ENCODE data around the gene PYGB.

The PYGB gene

DNA sequence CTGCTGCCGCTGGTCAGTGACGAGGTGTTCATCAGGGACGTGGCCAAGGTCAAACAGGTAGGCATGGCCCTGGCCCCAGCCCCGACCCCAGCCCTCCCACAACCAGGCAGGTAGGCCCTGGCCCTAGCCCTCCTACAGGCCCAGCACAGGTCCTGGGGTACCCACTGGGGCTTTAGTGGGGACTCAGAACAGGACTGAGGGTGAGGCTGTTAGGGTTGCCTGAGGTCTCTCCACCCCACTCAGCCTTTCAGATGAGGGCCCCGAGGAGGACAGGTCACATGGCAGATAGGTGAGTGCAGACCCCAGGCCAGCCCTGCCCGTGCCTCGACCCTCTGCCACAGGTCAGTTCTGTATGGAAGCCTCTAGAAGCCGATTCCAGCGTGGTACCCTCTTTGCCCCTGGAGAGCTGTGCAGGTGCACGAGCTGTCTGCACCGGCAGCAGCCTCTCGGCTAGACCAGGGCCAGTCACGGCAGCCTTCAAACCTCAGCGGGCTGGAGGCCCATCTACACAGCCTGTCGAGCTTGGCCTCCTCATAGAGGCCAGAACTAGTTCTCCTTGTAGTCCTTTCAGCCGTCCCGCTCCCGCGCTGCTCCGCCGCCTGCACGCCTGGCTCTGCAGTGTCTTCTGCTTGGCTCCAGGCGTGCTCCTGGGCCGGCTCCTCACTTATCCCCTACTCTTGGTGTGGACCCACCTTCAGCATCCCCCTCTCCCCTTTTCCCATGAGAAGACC, 35.5 kb downstream of the PYGB start:
- DNase-seq (ENCODE audit: low spot score), result no peak

GRCh38 chr20:25284131-25284601, 36.3 kb downstream of the PYGB start:
- DNase-seq (ENCODE audit: low spot score), result no peak

DNA sequence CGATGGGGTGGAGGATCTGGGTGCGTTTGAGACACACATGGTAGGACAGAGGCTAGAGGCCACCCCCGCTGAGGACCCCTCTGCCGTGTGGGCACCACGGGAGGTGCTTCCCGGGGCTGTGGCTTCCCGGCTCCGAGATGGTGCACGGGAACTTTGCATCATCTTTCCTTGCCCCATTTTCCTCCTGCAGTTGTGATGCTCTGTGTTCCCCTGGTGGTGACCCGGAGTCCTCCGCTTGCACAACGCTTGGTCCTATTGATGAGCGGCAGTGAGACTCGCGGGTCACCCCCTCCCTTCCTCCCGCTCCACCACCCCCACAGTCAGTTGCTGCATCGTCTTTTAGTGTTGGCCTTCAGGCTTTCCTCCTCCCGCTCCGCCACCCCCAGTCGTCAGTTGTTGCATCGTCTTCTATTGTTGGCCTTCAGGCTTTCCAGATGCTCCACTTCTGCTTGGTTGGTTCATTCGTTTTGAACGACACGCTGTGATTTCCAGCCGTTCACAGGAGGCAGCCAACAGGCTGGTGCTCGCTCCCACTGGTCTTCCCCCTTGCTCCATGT, 37.3 kb downstream of the PYGB start:
- no peak for DNase-seq (ENCODE audit: low spot score)

GRCh38 chr20:25285856-25286798, 38.2 kb downstream of the PYGB start:
- no peak for DNase-seq (ENCODE audit: low spot score)

DNA sequence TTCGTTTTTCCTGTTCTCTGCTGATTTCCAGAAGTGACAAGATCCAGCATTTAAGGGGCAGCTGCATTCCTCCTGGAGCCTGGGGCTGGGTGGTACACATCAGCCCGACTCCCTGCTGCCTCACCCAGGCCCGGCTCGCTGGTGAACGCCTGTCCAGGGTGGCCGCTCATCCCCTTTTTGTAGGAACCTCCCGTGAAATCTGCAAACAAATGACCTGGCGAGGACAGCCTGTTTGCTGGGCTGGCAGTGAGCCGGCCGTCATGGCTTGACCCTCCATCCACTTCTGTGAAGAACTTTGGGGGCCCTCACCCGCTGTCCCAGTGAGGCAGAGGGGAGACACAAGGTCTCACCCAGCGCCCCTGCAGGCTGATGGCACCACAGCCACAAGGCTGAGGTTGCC, 39.0 kb downstream of the PYGB start:
- no peak for DNase-seq (ENCODE audit: low spot score)

DNA sequence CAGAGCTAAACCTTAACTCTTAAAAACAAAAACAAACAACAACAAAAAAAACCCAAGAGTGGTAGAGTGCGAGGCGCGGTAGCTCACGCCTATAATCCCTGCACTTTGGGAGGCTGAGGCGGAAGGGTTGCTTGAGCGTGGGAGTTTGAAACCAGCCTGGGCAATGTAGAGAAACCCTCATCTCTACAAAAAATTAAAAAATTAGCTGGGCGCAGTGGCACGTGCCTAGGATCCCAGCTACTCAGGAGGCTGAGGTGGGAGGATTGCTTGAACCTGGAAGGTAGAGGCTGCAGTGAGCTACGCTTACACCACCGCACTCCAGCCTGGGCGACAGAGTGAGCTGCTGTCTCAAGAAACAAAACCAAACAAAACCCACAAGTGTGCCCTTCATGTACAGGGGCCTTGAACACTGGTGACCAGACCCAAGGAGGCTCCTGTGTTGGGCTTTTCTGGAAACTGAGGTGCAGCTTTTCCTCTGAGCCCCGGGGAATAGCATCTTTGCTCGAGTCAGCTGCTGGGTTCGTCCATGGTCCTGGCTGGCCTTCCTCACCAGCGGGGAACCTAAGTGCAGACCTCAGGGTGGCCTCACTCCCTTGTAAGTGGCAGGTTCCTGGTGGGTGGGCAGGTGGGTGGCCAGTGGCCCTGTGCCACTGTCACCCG, 39.9 kb downstream of the PYGB start:
- DNase-seq (ENCODE audit: low spot score), result no peak

DNA sequence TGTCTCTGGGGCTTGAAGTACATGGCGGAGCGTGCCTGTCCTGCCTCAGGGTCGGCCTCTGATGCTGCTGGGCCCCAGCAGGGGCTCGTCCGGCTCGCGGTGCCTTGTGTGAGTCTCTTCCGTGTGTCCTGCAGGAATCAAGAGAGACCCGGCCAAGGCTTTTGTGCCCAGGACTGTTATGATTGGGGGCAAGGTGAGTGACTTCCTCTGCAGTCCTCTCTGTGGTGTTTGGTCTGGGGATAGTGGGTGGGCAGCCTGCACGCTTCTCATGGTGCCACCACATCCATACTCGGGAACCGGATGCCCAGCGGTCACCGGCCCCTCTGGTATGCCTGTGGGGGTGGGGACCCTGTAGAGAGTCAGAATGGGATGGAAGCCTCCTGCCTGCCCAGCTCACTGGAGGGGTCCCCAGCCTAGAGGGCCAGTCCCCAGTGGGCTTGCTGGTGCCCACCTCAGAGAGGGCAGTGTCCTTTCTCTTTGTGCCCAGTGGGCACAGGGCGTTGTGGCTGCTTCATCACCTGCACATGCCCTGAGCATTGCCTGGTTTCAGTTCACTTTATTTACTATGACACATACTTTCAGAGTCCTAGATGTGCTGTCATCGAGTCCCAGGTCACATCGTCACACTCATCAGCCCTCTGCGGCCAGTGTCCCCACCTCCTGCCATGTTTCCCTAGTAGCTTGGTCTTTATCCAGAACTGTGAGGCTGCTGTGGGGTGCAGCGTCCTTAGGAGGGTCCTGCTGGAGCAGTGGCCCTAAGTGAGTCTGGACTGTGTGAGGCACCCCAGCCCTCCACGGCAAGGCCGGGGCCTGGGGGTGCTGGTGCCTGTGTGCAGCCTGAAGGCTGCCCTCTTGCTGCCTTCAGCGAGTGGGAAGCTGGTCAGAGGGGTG, 40.7 kb downstream of the PYGB start:
- no peak for DNase-seq (ENCODE audit: low spot score)

DNA sequence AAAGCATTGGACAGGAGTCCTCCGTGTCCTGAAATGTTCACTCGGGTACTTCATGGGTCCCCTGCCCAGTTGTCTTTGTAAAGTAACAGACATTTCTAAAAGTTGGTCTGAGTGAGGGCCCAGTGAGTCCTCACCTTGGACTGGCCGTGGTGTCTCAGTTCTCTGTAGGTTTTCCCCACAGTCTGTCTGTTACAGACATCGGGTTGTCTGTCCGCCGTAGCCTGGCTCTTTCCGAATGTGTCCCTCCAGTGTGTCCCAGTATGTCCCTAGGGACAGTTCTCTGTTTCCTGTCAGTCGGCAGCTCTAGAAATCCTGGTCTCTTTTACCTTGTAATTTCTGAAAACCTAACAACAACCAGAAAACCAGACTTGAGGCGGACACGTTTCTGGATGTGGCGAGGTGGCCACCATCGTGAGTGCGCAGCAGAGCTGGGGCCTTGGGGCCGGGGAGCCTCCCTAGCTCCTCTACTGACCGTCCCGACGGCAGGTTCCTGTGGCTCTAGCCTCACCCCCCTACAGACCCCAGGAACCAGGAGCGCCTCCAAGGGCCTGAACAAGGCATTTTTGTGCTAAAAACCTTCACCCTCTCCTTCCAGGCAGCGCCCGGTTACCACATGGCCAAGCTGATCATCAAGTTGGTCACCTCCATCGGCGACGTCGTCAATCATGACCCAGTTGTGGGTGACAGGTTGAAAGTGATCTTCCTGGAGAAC, 42.2 kb downstream of the PYGB start:
- DNase-seq (ENCODE audit: low spot score), result no peak

- DNase-seq (ENCODE audit: low spot score), result no peak
These were observed 43.0 kb downstream of the PYGB start for GRCh38 chr20:25290646-25291431.

DNA sequence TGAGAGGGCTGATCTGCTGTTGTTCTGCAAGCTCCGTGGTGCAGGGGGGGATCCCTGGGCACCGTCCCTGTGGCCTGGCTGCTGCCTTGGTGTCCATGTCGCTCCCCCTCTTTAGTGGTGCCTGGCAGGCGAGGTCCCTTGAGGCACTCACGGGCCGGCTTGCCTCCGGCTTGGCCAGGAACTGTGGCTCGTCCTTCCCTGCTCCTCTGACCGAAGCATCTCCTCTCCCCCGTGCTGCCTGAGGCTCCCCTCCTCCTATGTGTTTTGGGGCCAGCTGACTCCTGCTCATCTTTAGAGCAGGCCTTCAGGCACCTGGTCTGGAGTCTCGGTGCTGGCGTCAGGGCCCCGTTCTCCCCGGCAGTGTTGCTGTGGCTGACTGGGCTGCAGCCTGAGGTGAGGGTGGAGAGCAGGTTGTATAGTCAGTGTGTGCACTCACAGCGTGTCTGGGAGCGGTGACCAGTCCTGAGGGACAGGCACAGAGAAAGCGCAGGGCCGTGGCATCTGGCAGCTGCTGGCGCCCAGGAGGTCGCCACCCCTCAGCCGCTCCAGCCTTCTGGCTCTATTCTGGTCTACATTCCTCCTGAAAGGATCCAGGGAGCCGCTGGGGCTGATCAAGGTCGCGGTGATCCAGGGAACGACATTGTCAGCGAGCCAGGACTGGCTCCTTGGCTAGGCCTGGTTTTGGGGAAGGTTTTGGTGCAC, 43.7 kb downstream of the PYGB start:
- DNase-seq (ENCODE audit: low spot score), result no peak

DNA sequence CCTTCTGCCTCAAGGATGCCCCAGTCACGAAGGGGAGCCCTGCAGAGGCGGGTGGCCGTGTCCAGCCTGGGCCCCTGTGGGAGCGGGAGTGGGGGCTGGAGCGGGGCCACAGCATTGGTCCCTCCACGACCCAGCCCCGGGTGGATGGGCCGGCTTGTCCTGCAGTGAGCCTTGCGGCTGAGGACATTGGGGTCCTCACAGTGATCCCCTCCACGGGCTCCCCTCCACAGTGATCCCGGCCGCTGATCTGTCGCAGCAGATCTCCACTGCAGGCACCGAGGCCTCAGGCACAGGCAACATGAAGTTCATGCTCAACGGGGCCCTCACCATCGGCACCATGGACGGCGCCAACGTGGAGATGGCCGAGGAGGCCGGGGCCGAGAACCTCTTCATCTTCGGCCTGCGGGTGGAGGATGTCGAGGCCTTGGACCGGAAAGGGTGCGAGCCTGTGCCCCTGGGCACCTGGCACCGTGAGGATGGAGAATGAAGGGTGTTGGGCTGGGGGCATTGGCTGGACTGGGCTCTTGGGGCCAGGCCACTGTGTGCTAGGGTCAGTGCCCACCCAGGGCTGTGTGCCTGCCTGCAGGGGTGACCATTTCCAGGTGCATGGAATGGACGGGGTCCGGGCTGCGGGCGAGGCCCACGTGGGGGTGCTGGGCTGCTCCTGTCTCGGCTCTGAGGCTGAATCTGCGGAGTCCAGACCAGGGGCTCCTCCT, 44.4 kb downstream of the PYGB start:
- DNase-seq (ENCODE audit: low spot score), result no peak

DNA sequence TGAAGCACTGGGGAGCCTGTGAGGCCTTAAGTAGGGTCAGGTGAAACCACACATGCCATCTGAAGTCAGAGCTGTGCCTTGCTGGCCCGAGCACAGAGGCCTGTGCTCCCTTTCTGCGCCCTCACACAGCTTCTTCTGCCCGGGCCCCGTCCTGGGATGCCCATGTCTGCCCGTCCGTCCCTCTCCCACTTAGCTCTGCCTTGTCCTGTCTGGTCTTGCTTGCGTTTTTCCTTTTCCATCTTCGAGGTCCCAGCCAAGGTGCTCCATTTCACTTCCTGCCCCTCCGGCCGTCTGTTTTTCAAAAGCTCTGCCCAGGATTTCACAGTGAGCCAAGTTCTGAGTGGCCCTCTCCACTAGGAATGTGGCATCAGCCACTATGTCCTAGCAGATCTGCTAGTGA, 45.6 kb downstream of the PYGB start:
- no peak for DNase-seq (ENCODE audit: low spot score)

DNA sequence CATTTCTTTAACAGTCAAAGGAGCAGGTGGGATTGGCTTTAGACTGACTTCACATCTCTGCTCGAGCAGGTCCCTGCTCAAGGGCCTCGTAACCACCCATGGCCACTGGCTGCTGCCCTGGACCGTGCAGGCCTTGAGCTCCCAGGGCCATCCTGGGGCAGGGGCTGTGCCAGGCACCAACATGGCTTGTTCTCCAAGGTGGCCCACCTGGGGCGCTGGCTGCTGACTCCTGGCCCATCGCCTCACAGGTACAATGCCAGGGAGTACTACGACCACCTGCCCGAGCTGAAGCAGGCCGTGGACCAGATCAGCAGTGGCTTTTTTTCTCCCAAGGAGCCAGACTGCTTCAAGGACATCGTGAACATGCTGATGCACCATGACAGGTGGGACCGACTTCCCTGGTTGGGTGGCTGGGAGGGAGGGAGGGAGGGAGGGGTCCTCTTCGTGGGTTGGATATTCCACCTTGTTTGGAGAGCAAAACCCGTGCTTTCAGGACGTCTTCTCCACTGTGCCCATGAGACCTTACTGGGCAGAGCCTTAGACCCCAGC, 46.1 kb downstream of the PYGB start:
- DNase-seq (ENCODE audit: low spot score), result no peak

DNA sequence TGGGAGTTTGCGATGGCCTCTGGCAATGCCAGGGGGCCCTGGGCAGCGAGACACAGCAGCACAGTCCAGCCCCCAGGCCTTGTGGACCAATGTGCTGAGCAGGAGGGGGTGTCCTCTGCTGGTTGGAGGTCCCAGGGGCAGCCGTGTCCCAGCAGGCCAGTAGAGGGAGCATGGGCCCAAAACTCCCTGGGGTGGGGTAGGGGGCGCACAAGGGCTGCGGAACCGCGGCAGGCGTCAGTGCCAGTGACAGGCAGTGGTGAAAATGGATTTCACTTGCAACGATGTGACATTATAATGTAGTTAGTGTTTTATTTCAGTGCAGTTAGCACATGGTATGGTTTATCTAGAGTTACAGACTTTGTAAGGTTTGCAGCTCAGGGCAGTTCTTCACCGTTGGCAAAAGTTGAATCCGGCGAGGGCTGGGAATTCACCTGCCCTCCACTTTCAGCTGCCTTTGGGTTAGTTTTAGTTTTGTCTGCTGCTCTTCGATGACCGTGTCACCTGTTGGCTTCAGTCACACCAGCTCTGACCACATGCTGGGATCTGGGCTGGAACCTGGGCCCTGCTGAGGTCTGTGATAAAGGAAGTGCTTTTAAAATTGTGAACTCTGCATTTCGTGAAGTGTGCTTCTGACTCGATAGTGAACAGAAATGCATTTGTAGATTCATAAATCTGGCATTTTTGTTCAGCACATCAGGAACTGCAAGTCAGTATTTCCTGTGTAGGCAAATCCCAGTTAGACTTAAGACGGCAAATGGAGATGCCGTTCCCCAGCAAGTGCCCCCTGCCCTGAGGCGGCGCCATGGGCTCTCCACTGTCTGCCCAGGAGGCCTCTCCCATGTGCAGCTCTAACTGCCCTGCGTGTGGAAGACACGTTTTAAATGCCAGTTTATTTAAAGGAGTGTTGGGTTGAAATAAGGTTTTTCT, 46.8 kb downstream of the PYGB start:
- peak; percentile 52 for DNase-seq (ENCODE audit: low spot score)

GRCh38 chr20:25295386-25296093, 47.7 kb downstream of the PYGB start:
- DNase-seq (ENCODE audit: low spot score), result no peak

All from RKO (cell line).